HG02642 (cell line): ENCODE measurements around the gene MRPL32.

Experiments used
- ATAC-seq: cut with Tn5 transposase; IDR thresholded peaks from one replicate; pipeline ENCODE4 v1.9.1; 2021; ENCODE audit warnings: mild to moderate bottlenecking; ENCODE audit not compliant: unreplicated experiment, poor library complexity

The MRPL32 gene

GRCh38 chr7:42961170-42961569 is 29.0 kb downstream of the MRPL32 start:
- ATAC-seq: no peak

GRCh38 chr7:42964293-42964692 is 32.1 kb downstream of the MRPL32 start:
- ATAC-seq: no peak

DNA sequence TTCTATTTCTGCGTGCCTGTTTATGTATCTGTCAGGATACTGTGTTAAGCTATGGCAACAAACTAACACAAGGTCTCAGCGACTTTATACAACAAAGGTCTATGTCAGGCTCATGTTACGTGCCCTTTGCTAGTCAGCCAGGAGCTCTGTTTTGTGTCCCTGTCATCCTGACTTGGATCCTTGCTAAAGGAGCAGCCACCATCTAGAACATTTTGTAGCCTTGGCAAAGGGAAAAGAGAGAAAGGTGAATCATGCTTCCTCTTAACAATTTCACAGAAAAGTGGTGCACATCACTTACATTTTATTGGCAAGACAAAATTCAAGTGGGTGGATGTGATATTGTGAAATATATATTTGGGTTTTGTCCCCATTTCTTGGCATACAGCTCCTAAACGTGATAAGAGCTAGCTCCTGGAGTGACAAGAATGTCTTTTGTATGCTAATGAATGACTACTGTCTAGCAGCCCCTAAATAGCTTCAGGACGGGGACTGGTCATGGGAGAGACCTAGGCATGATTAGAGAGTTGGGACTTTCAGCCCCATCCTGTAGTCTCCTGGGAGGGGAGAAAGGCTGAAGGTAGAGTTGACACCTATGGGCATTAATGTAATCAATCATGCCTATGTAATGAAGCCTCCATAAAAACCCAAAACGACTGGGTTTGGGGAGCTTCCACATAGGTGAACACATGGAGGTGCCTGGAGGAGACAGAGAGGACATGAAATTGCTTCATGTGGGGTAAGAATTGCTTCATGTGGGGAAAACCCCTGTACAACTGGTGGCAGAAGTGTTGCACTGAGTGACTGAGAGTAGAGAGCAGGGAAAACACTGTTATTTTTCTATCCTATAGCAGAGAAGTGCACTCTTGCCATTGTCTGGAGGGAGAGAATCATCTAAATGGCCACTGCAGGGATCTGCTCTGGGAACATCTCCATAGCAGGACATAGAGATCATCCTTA is 33.0 kb downstream of the MRPL32 start:
- no peak for ATAC-seq

DNA sequence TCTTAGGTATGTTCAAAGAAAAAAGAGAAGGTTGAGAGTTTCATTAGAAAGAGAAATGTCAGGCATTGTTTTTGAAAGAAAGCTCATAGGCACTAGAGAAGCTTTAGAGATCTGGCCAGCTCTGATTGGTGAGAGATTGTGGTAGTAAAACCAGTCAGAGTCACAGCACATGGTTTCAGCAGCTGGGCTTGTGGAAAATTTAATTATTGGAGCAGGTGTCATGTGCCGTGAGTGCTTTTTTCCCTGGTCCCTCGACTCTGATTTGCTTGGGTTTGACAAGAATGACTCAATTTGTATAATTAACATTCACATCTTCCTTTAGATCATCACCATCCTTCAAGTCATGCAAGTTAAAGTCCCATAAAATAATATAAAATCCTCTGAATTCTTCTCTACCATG is 35.2 kb downstream of the MRPL32 start:
- ATAC-seq: no peak

- no peak for ATAC-seq
Measured at GRCh38 chr7:42972699-42973500, 40.7 kb downstream of the MRPL32 start.

GRCh38 chr7:42976371-42976770 is 44.2 kb downstream of the MRPL32 start:
- no peak for ATAC-seq

- ATAC-seq: no peak
Measured at GRCh38 chr7:42978496-42978895, 46.3 kb downstream of the MRPL32 start.

- no peak for ATAC-seq
Measured at GRCh38 chr7:42980084-42980483, 47.9 kb downstream of the MRPL32 start.

DNA sequence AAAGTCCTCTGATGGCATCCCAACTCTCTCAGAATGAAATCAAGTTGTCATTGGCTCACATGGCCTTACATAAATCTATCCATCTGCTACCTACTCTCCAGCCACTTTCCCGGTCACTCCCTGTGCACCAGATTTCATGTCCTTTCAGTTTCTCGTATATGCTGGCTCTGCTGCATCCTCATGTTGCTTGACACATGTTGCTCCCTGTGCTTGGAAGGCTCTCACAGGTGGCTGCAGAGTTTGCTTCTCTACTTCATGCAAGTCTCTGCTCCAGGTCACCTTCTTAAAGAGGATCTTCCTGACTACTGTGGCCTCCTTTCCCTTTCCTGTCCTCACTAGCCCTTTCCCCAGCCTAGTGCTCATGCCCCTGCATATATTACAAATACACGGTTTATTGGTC is 48.3 kb downstream of the MRPL32 start:
- ATAC-seq: no peak

DNA sequence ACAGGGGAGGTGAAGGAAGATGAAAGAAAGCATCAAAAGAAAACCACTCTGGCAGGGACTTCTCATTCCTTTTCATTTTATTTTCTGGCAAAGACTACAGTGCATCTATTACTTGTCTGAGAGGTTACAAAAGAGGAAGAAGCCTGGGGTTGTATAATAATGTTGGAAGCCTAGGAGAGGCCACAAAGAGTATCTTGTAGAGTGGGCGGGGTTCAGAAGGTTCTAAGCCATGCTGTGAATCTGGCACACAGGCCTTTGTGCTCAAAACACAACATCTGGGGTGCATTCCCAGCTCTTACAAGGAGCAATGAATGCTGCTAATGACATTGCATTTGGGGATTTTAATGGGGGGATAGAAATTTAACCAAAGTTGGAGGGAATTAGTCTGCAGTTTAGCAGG is 49.4 kb downstream of the MRPL32 start:
- no peak for ATAC-seq

DNA sequence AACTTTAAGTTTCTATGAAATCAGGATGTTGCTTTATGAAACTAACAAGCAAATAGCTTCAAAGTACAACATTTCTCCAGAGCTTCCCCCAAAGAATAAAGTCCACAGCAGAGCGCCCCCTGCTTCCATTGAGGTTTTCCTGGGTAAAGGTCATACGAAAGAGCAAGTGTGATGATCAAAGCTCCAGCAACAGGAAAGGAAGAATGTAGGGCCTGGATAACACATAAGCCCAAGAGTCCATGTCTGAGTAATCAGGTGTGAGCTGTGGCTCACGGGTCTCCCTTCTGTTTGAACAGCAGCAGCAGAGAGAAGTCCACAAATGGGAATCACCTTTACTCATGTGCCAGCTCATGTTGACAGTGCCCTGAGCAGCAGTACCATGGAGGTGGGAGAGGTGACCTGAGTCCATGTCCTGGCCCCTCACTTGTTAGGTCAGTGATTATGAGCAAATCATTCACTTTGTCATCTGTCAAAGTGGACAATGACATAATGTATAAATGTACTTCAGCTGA is 50.5 kb downstream of the MRPL32 start:
- ATAC-seq: no peak

DNA sequence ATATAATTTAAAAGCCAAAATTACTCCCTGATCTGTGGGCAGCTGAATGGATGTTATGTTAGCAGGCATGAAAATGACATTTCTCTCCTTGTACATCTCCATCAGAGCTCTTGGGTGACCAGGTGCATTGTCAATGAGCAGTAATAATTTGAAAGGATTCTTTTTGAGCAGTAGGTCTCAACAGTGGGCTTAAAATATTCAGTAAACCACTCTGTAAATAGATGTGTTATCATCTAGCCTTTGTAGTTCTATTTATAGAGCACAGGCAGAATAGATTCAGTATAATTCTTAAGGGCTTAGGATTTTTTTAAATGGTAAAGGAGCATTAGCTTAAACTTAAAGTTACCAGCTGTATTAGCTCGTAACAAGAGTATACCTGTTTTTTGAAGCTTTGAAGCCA is 52.0 kb downstream of the MRPL32 start:
- ATAC-seq: no peak

GRCh38 chr7:42986213-42986612 is 54.0 kb downstream of the MRPL32 start:
- no peak for ATAC-seq

DNA sequence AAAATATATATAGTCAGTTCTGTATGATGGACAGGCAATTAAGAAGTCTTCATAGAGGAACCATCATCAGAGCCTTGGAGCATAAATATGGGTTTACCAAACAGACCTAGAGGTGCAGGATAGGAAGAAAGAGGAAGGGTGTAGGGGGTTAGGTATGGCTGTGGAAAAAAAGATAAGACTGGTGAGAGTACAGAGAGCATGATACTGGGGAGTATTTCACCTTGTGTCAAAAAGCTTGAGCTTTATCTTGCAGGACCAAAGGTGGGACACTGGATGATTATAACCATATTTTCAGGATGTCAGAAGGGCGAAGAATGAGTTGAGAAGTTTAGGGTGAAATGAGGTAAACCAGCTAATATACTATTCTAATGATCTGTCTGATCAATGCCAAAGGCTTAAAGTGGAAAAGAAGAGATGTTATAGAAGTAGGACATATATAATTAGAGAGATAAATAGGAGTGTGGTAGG is 54.6 kb downstream of the MRPL32 start:
- ATAC-seq: no peak
